NCI-H2196 treated with DMSO at 0.1 percent for 48 hours (cell line): Measurements from ENCODE around the gene OR4M2.
"Not testable (repeated sequence)": the region's sequence is repeated elsewhere in the genome, so short reads cannot be mapped to it uniquely, and the experiment has no call there.

Experiments used
- DNase-seq: peaks from one replicate; lab custom pipeline; 2025; ENCODE audit not compliant: unreplicated experiment; lab: John Stamatoyannopoulos, UW

Gene OR4M2

GRCh38 chr15:22080227-22080626 is at the start of gene OR4M2:
OR4M2 (plus strand) TSS chr15:22080527; CDS start chr15:22080625, 98 bp downstream.
- not testable (repeated sequence) for DNase-seq

GRCh38 chr15:22069267-22069666 is 11.1 kb upstream of the OR4M2 start:
- DNase-seq: not testable (repeated sequence)

GRCh38 chr15:22081386-22081785 is 1.1 kb downstream of the OR4M2 start:
- DNase-seq: not testable (repeated sequence)

- not testable (repeated sequence) for DNase-seq
Observed at GRCh38 chr15:22098616-22099253, 18.4 kb downstream of the OR4M2 start.

GRCh38 chr15:22099289-22099891 is 19.1 kb downstream of the OR4M2 start:
- not testable (repeated sequence) for DNase-seq

- not testable (repeated sequence) for DNase-seq
Observed at GRCh38 chr15:22122033-22122432, 41.7 kb downstream of the OR4M2 start.
